H1 (cell line): ENCODE data around the gene ADRA2C. TPM values are rescaled to one million over a fixed set of nuclear protein-coding genes. Genes with fewer than 3 reads are reported as not detected.
A peak's percentile ranks its signal among the peaks of the same experiment; 100 is the strongest.

Experiments used
- CTCF ChIA-PET: fragments of 300-600 bp; sonication (Branson Sonifier 250); formaldehyde crosslinking; loops from one replicate; lab custom pipeline; 2021; ENCODE audit not compliant: partially characterized antibody; lab: Charles Lee
- POLR2A ChIA-PET: fragments of 300-600 bp; sonication (Branson Sonifier 250); formaldehyde crosslinking; loops from one replicate; lab custom pipeline; 2021; ENCODE audit warnings: inconsistent platforms; ENCODE audit not compliant: partially characterized antibody; lab: Charles Lee
- DNase-seq, 2 experiments: peaks; one replicate each; pipeline versions ENCODE4 v3.0.0 to v3.0.0-alpha.2; 2010 to 2022; ENCODE audit warnings: low spot score in 2 of 2, low read depth in 1 of 2, mixed read lengths in 1 of 2
- FAIRE-seq: peaks from 2 replicates; lab custom pipeline; 2011; peaks lifted over from hg19 to GRCh38; lab: Jason Lieb, UNC
- H2AFZ ChIP-seq: 2 replicates; pipeline ENCODE4 v1.8.1; 2012; ENCODE audit warnings: low read length, inconsistent platforms
- H2AK5ac ChIP-seq: 2 replicates; pipeline ENCODE4 v1.6.1; 2013; ENCODE audit warnings: low read depth, low read length
- H2BK120ac ChIP-seq: replicated peaks from 2 replicates; pipeline ENCODE3; 2013; ENCODE audit warnings: low read depth, low read length, inconsistent platforms
- H2BK12ac ChIP-seq: 2 replicates; pipeline ENCODE4 v1.6.1; 2013; ENCODE audit warnings: low read depth, low read length
- H2BK15ac ChIP-seq: 2 replicates; pipeline ENCODE4 v1.6.1; 2013; ENCODE audit warnings: low read length
- H2BK20ac ChIP-seq: 2 replicates; pipeline ENCODE4 v1.6.1; 2013; ENCODE audit warnings: low read length
- H2BK5ac ChIP-seq: 2 replicates; pipeline ENCODE4 v1.6.1; 2013; ENCODE audit warnings: low read depth, low read length
- H3K14ac ChIP-seq: 2 replicates; pipeline ENCODE4 v1.6.1; 2013; ENCODE audit warnings: inconsistent platforms; ENCODE audit not compliant: insufficient read length
- H3K18ac ChIP-seq: 2 replicates; pipeline ENCODE4 v1.6.1; 2013; ENCODE audit warnings: low read length; ENCODE audit errors: extremely low read depth
- H3K23ac ChIP-seq: 2 replicates; pipeline ENCODE4 v1.6.1; 2013; ENCODE audit warnings: inconsistent platforms; ENCODE audit not compliant: insufficient read length
- H3K23me2 ChIP-seq: 2 replicates; pipeline ENCODE4 v1.6.1; 2013; ENCODE audit warnings: low read depth, low read length
- H3K27ac ChIP-seq: 2 replicates; pipeline ENCODE4 v1.6.1; 2011; ENCODE audit warnings: low read depth, low read length, inconsistent platforms
- H3K27me3 ChIP-seq, 4 experiments: replicated peaks in 1 of 4; 1 replicate in 1 of 4; 2 replicates in 3 of 4; pipeline versions ENCODE4 v1.6.1 to v1.8.1; 2011 to 2013; ENCODE audit warnings: low read length in 3 of 4, mild to moderate bottlenecking in 3 of 4, inconsistent platforms in 2 of 4, mixed read lengths in 2 of 4, moderate library complexity in 1 of 4; ENCODE audit not compliant: control insufficient read depth in 3 of 4, insufficient read depth in 3 of 4; ENCODE audit errors: extremely low read depth in 1 of 4
- H3K36me3 ChIP-seq, 4 experiments: 2 replicates each; pipeline versions ENCODE4 v1.6.1 to v1.8.1; 2011 to 2013; ENCODE audit warnings: mild to moderate bottlenecking in 4 of 4, low read length in 3 of 4, moderate library complexity in 2 of 4, control low read depth in 1 of 4, inconsistent platforms in 1 of 4; ENCODE audit not compliant: insufficient read depth in 4 of 4, control insufficient read depth in 2 of 4
- H3K4ac ChIP-seq: replicated peaks from 2 replicates; pipeline ENCODE3; 2013; ENCODE audit warnings: low read length, low read depth, mixed read lengths, inconsistent platforms; ENCODE audit not compliant: insufficient read length
- H3K4me1 ChIP-seq, 4 experiments: replicated peaks in 1 of 4; 1 replicate in 1 of 4; 2 replicates in 3 of 4; pipeline versions ENCODE4 v1.6.1 to v1.8.1; 2011 to 2013; ENCODE audit warnings: low read length in 3 of 4, inconsistent platforms in 2 of 4, mixed read lengths in 1 of 4; ENCODE audit not compliant: insufficient read depth in 4 of 4, control insufficient read depth in 3 of 4
- H3K4me2 ChIP-seq, 2 experiments: 2 replicates each; pipeline versions ENCODE4 v1.6.1 to v1.8.1; 2011 to 2013; ENCODE audit warnings: low read depth in 2 of 2, low read length in 2 of 2, control low read depth in 1 of 2, inconsistent platforms in 1 of 2, mild to moderate bottlenecking in 1 of 2; ENCODE audit not compliant: insufficient read depth in 1 of 2
- H3K4me3 ChIP-seq, 4 experiments: fragments of 200-600, 300-600 bp in 1 of 4; sonication (generic), shearing (Covaris generic), sonication (Bioruptor Twin) in 1 of 4; 2 replicates each; pipeline versions ENCODE4 v1.5.1 to v1.8.1; 2011 to 2016; ENCODE audit warnings: low read length in 4 of 4, low read depth in 3 of 4, control low read depth in 2 of 4, inconsistent platforms in 2 of 4, mild to moderate bottlenecking in 2 of 4, mixed read lengths in 1 of 4, moderate library complexity in 1 of 4; ENCODE audit not compliant: insufficient read depth in 2 of 4; ENCODE audit errors: extremely low read depth in 1 of 4
- H3K56ac ChIP-seq: replicated peaks from 2 replicates; pipeline ENCODE3; 2013; ENCODE audit warnings: low read depth, mild to moderate bottlenecking, mixed read lengths, low read length, inconsistent platforms; ENCODE audit not compliant: insufficient read length
- H3K79me1 ChIP-seq: 2 replicates; pipeline ENCODE4 v1.6.1; 2013; ENCODE audit warnings: low read depth, low read length, control low read depth
- H3K79me2 ChIP-seq, 2 experiments: 2 replicates each; pipeline versions ENCODE4 v1.6.1 to v1.8.1; 2012 to 2013; ENCODE audit warnings: low read length in 2 of 2, mild to moderate bottlenecking in 2 of 2, inconsistent platforms in 1 of 2; ENCODE audit not compliant: insufficient read depth in 2 of 2, control insufficient read depth in 1 of 2
- H3K9ac ChIP-seq, 4 experiments: replicated peaks in 1 of 4; 1 replicate in 1 of 4; 2 replicates in 3 of 4; pipeline versions ENCODE4 v1.6.1 to v1.8.1; 2011 to 2013; ENCODE audit warnings: low read depth in 3 of 4, low read length in 3 of 4, control low read depth in 2 of 4, mild to moderate bottlenecking in 2 of 4, moderate library complexity in 2 of 4, inconsistent platforms in 1 of 4; ENCODE audit errors: extremely low read depth in 1 of 4
- H3K9me3 ChIP-seq, 2 experiments: 2 replicates each; pipeline versions ENCODE4 v1.6.1 to v1.8.1; 2012 to 2013; ENCODE audit warnings: mild to moderate bottlenecking in 2 of 2, moderate library complexity in 2 of 2, control low read depth in 1 of 2, inconsistent platforms in 1 of 2, low read depth in 1 of 2, low read length in 1 of 2, mixed read lengths in 1 of 2; ENCODE audit not compliant: insufficient read depth in 2 of 2
- H4K20me1 ChIP-seq, 2 experiments: replicated peaks in 1 of 2; 2 replicates each; pipeline versions ENCODE3 to v1.8.1; 2011 to 2013; ENCODE audit warnings: inconsistent platforms in 2 of 2, low read length in 2 of 2, mild to moderate bottlenecking in 1 of 2; ENCODE audit not compliant: insufficient read depth in 2 of 2, control insufficient read depth in 1 of 2
- H4K5ac ChIP-seq: 2 replicates; pipeline ENCODE4 v1.6.1; 2013; ENCODE audit warnings: low read length, low read depth, mixed read lengths, inconsistent platforms; ENCODE audit not compliant: insufficient read length
- H4K8ac ChIP-seq: 2 replicates; pipeline ENCODE4 v1.8.0; 2013; ENCODE audit warnings: mild to moderate bottlenecking, moderate library complexity, low read length, inconsistent platforms; ENCODE audit not compliant: insufficient read depth; ENCODE audit errors: extremely low read depth
- H4K91ac ChIP-seq: replicated peaks from 2 replicates; pipeline ENCODE3; 2013; ENCODE audit warnings: low read length, mixed read lengths, inconsistent platforms; ENCODE audit not compliant: insufficient read length
- E2F6 ChIP-seq: IDR thresholded peaks from 2 replicates; pipeline ENCODE4 v1.6.1; 2012; ENCODE audit warnings: inconsistent platforms
- WGBS, 2 experiments: shearing (Covaris generic) in 1 of 2; methylation state at CpG; one replicate each; pipeline versions ENCODE4 v1.1.6 to v1.1.7; 2013 to 2015; ENCODE audit warnings: low lambda C conversion rate in 2 of 2, mixed read lengths in 2 of 2, inconsistent platforms in 1 of 2, low coverage in 1 of 2, missing lambda C conversion rate in 1 of 2; ENCODE audit not compliant: insufficient replicate concordance in 2 of 2, insufficient coverage in 1 of 2, insufficient read length in 1 of 2; ENCODE audit errors: extremely low coverage in 1 of 2, missing lambda C conversion rate in 1 of 2; 5-methylcytosine and 5-hydroxymethylcytosine counted together
- polyA plus RNA-seq, 7 experiments: library from polyadenylated mRNA; depleted of rRNA in 3 of 7; stranded (reverse) in 5 of 7; unstranded in 2 of 7; fragments of >200 nt in 5 of 7; fragments of 200-250 nt in 2 of 7; gene quantifications; 1 replicate in 5 of 7; 2 replicates in 1 of 7; 4 replicates in 1 of 7; pipeline versions ENCODE4 v1.2.1 to v1.2.3, GENCODE V29; 2011 to 2013; ENCODE audit warnings: missing spikeins in 2 of 7, mixed read lengths in 2 of 7
- total RNA-seq: library from RNA; stranded (reverse); fragmentation: NEBNext Ultra II Directional; extraction: Animal tissue kit (Norgen Biotek cat#: 25700); gene quantifications from 2 replicates; pipeline ENCODE4 v1.2.1, GENCODE V29; 2021

The ADRA2C gene
- total and polyA plus RNA-seq, 2 of the 8 experiments (the other 6 are each of a cell fraction or from before 2014, with no cell fraction given) = 14.6 to 14.8 TPM

- no peak overlapping the region for H3K4ac ChIP-seq
- no peaks in the 10 kb centered on the region for H4K20me1 ChIP-seq
- no peak overlapping the region for H4K5ac ChIP-seq
- H2BK120ac ChIP-seq = no peak overlapping the region
- H3K18ac ChIP-seq = no peak overlapping the region
- POLR2A ChIA-PET = interaction anchor here (1.3 kb wide), 1 partner anchor 8 kb away, joined by 3 read pairs; no protein-coding TSS in a partner anchor
- FAIRE-seq (no peak), DNase-seq (no peak)
- H2AK5ac ChIP-seq = peak overlapping the region; percentile 60; the same call in 1 of the 2 replicates
- peak overlapping the region; percentile 46; the same call in 1 of the 2 replicates for H2BK15ac ChIP-seq
- TF ChIP-seq E2F6 = no peak
- H3K27me3 ChIP-seq = peaks cover 0 to 2% (median under 1%) of the 10 kb centered on the region in 4 experiments; a peak in 1 of 7 replicates
- no peak overlapping the region for H3K4me3 ChIP-seq
- no peak overlapping the region for H3K23ac ChIP-seq
- H4K8ac ChIP-seq = 0 out of 2 replicates have a peak overlapping the region, but pooled peaks have one; percentile 15
- peak overlapping the region; percentile 77 for H4K91ac ChIP-seq
- peak overlapping the region; percentile 60; the same call in 1 of the 2 replicates for H2BK12ac ChIP-seq
- no peak overlapping the region; the same call in 1 of the 2 replicates for H2BK5ac ChIP-seq
- no peak overlapping the region for H3K56ac ChIP-seq
- no peaks in the 10 kb centered on the region for H3K36me3 ChIP-seq
- no peak overlapping the region for H3K9ac ChIP-seq
- H3K4me2 ChIP-seq = no peak overlapping the region
- H3K79me1 ChIP-seq = no peaks in the 10 kb centered on the region
- no peaks in the 10 kb centered on the region for H3K79me2 ChIP-seq
- H3K27ac ChIP-seq = no peak overlapping the region
- peaks cover 0 to 6% of the 10 kb centered on the region in 2 experiments; a peak in 1 of 4 replicates for H3K9me3 ChIP-seq
- 87% methylated on average over 28 of the region's 29 CpGs; no CpG with 5 or more reads in 1 of the 2 experiments for WGBS, 2 experiments
- peaks cover 0 to 2% (median under 1%) of the 10 kb centered on the region in 4 experiments; a peak in 3 of 7 replicates for H3K4me1 ChIP-seq
- no peak overlapping the region for H3K14ac ChIP-seq
- no peak overlapping the region for H2AFZ ChIP-seq
- peak overlapping the region; percentile 28; the same call in 1 of the 2 replicates for H2BK20ac ChIP-seq
- CTCF ChIA-PET = interaction anchor here (1.1 to 4.0 kb wide), 7 partner anchors 10 to 72 kb away, joined by 4 to 17 read pairs (median 6); no protein-coding TSS in a partner anchor
- H3K23me2 ChIP-seq = 0 out of 2 replicates have a peak, but pooled peaks cover 1% of the 10 kb centered on the region
Observed at GRCh38 chr4:3809028-3809427, 42.8 kb downstream of the ADRA2C start.
